Measurements from ENCODE around the gene PALLD.

The PALLD gene

DNA sequence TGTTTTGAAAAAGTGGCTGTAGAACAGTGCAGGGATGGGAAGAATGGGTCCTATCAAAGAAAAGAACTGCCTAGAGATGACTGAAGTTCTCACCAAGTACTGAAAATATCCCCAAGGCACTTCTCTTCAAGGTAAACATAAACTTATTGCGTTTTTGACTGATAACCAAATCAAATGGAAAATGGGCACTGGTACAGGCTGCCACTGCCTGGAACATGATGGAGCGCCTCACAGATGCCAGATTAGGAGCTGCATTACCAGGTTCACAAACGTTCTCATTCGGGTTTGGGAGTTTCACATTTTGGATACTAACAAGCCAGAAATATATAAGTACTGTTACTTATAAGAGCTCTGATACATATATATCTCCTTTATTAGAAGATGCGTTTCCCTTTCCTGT, 371.9 kb downstream of the PALLD start:
- no peak for TF ChIP-seq ZNF677 (tag by site-specific recombination; IDR thresholded peaks at IDR 0.05)
- TF ChIP-seq ZNF146 (tag by site-specific recombination; IDR thresholded peaks at IDR 0.05), result no peak
- no peak for TF ChIP-seq KLF16 (tag by site-specific recombination; IDR thresholded peaks at IDR 0.05)
- TF ChIP-seq ZNF274 (IDR thresholded peaks at IDR 0.05; ENCODE audit: low read length), result no peak
- TF ChIP-seq ZNF274 (tag by site-specific recombination; IDR thresholded peaks at IDR 0.05; ENCODE audit: borderline replicate concordance), result no peak
- TF ChIP-seq, protein P1, sequence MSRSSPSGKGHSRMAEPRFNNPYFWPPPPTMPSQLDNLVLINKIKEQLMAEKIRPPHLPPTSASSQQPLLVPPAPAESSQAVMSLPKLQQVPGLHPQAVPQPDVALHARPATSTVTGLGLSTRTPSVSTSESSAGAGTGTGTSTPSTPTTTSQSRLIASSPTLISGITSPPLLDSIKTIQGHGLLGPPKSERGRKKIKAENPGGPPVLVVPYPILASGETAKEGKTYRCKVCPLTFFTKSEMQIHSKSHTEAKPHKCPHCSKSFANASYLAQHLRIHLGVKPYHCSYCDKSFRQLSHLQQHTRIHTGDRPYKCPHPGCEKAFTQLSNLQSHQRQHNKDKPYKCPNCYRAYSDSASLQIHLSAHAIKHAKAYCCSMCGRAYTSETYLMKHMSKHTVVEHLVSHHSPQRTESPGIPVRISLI (tag by site-specific recombination; IDR thresholded peaks at IDR 0.05), result no peak
- TF ChIP-seq, protein P2, sequence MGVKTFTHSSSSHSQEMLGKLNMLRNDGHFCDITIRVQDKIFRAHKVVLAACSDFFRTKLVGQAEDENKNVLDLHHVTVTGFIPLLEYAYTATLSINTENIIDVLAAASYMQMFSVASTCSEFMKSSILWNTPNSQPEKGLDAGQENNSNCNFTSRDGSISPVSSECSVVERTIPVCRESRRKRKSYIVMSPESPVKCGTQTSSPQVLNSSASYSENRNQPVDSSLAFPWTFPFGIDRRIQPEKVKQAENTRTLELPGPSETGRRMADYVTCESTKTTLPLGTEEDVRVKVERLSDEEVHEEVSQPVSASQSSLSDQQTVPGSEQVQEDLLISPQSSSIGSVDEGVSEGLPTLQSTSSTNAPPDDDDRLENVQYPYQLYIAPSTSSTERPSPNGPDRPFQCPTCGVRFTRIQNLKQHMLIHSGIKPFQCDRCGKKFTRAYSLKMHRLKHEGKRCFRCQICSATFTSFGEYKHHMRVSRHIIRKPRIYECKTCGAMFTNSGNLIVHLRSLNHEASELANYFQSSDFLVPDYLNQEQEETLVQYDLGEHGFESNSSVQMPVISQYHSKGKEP (tag by site-specific recombination; IDR thresholded peaks at IDR 0.05), result no peak
- no peak for TF ChIP-seq TRIM28 (IDR thresholded peaks at IDR 0.05; ENCODE audit: borderline replicate concordance, low read length)
- TF ChIP-seq PRDM1 (tag by site-specific recombination; IDR thresholded peaks at IDR 0.05), result no peak
- ChIA-PET CTCF (no interaction called here), POLR2A (no interaction called here)
- H3K9me3 ChIP-seq (ENCODE audit: control insufficient read depth, insufficient read depth, low read depth, low read length), result no peaks in the 10 kb centered on the region
- no peak overlapping the region for H3K27ac ChIP-seq (ENCODE audit: extremely low read depth, low read depth, low read length)
- H3K36me3 ChIP-seq (ENCODE audit: control insufficient read depth in 2 of 2, insufficient read depth in 1 of 2, low read length in 2 of 2), result peaks cover 0 to 7% of the 10 kb centered on the region in 2 experiments; a peak in 1 of 3 replicates
- H3K4me3 ChIP-seq (ENCODE audit: low read depth, low read length), result no peak overlapping the region
- H3K4me1 ChIP-seq (ENCODE audit: control insufficient read depth, insufficient read depth, low read length), result no peaks in the 10 kb centered on the region

DNA sequence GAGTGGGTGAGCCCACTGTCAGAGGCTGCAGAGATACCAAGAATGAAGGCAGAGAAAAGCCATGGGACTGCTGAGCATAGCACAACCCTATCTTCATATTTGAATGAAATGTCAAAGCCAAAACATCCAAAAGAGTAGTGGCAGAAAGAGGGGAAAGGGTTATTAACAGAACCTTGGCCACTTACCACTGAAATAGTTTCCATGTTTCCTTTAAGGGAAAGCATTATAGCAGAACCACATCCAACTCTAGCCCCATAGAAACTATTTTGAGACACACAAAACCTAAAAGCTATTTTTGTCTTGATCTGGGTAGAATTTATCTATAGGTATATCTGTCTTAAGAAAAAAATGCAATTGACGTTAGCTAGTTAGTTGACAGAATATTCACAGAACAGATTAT, 373.2 kb downstream of the PALLD start:
- TF ChIP-seq ZNF211 (tag by site-specific recombination; IDR thresholded peaks at IDR 0.05; ENCODE audit: low read depth), result no peak
- TF ChIP-seq MZF1 (tag by site-specific recombination; IDR thresholded peaks at IDR 0.05; ENCODE audit: borderline replicate concordance), result no peak
- TF ChIP-seq ZNF350 (tag by site-specific recombination; IDR thresholded peaks at IDR 0.05), result no peak
- no peak for TF ChIP-seq ZNF248 (tag by site-specific recombination; IDR thresholded peaks at IDR 0.05)
- TF ChIP-seq GLIS1 (tag by site-specific recombination; IDR thresholded peaks at IDR 0.05), result no peak
- no peak for TF ChIP-seq ZNF311 (tag by site-specific recombination; IDR thresholded peaks at IDR 0.05; ENCODE audit: borderline replicate concordance)
- TF ChIP-seq ZNF777 (tag by site-specific recombination; IDR thresholded peaks at IDR 0.05; ENCODE audit: borderline replicate concordance), result no peak
- ChIA-PET CTCF (no interaction called here), POLR2A (no interaction called here)
- Histone ChIP-seq H3K4me1 (ENCODE audit: control insufficient read depth, insufficient read depth, low read length) (no peaks in the 10 kb centered on the region), H3K36me3 (ENCODE audit: control insufficient read depth in 2 of 2, insufficient read depth in 1 of 2, low read length in 2 of 2) (peaks cover 0 to 7% of the 10 kb centered on the region in 2 experiments; a peak in 1 of 3 replicates), H3K4me3 (ENCODE audit: low read depth, low read length) (no peak overlapping the region), H3K27ac (ENCODE audit: extremely low read depth, low read depth, low read length) (no peak overlapping the region), H3K9me3 (ENCODE audit: control insufficient read depth, insufficient read depth, low read depth, low read length) (no peaks in the 10 kb centered on the region)

DNA sequence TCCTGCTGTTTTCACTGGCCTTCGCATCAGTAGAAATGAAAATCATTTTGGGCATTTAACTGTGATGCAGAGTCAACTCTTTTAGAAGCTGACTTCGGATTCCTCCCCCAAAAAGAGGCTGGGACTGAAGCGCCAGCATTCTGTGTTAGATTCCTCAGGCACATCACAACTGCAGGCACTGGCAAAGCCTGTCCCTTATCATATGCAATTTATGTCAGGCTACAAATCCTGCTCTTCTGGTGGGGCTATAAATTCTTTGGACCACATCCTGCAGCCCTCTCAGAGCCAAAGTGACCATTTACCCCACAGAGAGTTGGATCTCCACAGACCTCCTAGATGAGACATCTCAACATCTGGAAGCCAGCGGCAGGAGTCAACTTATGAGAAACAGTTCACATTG, 374.8 kb downstream of the PALLD start:
- POLR2A ChIA-PET, result no interaction called here
- CTCF ChIA-PET, result no interaction called here
- H3K36me3 ChIP-seq (ENCODE audit: control insufficient read depth in 2 of 2, insufficient read depth in 1 of 2, low read length in 2 of 2), result peaks cover 0 to 7% of the 10 kb centered on the region in 2 experiments; a peak in 1 of 3 replicates
- H3K4me3 ChIP-seq (ENCODE audit: low read depth, low read length), result no peak overlapping the region
- TF ChIP-seq ZNF626 (tag by site-specific recombination; IDR thresholded peaks at IDR 0.05), result no peak
- no peak for TF ChIP-seq ZNF48 (tag by site-specific recombination; IDR thresholded peaks at IDR 0.05)
- no peak for TF ChIP-seq ZNF571 (tag by site-specific recombination; IDR thresholded peaks at IDR 0.05)
- TF ChIP-seq ZNF624 (tag by site-specific recombination; IDR thresholded peaks at IDR 0.05), result no peak
- TF ChIP-seq ZFP37 (tag by site-specific recombination; IDR thresholded peaks at IDR 0.05), result no peak
- H3K4me1 ChIP-seq (ENCODE audit: control insufficient read depth, insufficient read depth, low read length), result no peaks in the 10 kb centered on the region
- H3K27ac ChIP-seq (ENCODE audit: extremely low read depth, low read depth, low read length), result no peak overlapping the region
- H3K9me3 ChIP-seq (ENCODE audit: control insufficient read depth, insufficient read depth, low read depth, low read length), result no peaks in the 10 kb centered on the region

Measured in HEK293 (cell line).